Measurements from ENCODE around the gene CCDC92.
"Not testable (repeated sequence)": the region's sequence is repeated elsewhere in the genome, so short reads cannot be mapped to it uniquely, and the experiment has no call there.

The CCDC92 gene

GRCh38 chr12:123936471-123936870 lies 36.2 kb downstream of the CCDC92 start:
- DNase-seq (ENCODE audit: low read depth) = no peak

- no peak for DNase-seq (ENCODE audit: low read depth)
Measured at GRCh38 chr12:123935956-123936355, 36.7 kb downstream of the CCDC92 start.

- DNase-seq (ENCODE audit: low read depth) = no peak
Measured at GRCh38 chr12:123934829-123935228, 37.8 kb downstream of the CCDC92 start.

- no peak for DNase-seq (ENCODE audit: low read depth)
Measured at GRCh38 chr12:123934016-123934620, 38.5 kb downstream of the CCDC92 start.

GRCh38 chr12:123933214-123933613 lies 39.4 kb downstream of the CCDC92 start:
- no peak for DNase-seq (ENCODE audit: low read depth)

- DNase-seq (ENCODE audit: low read depth) = no peak
Measured at GRCh38 chr12:123931686-123932321, 40.8 kb downstream of the CCDC92 start.

- DNase-seq (ENCODE audit: low read depth) = no peak
Measured at GRCh38 chr12:123929946-123930583, 42.6 kb downstream of the CCDC92 start.

- no peak for DNase-seq (ENCODE audit: low read depth)
Measured at GRCh38 chr12:123928897-123929296, 43.7 kb downstream of the CCDC92 start.

- no peak for DNase-seq (ENCODE audit: low read depth)
Measured at GRCh38 chr12:123928274-123928865, 44.3 kb downstream of the CCDC92 start.

- DNase-seq (ENCODE audit: low read depth) = no peak
Measured at GRCh38 chr12:123924539-123924938, 48.1 kb downstream of the CCDC92 start.

GRCh38 chr12:123923927-123924326 lies 48.7 kb downstream of the CCDC92 start:
- no peak for DNase-seq (ENCODE audit: low read depth)

GRCh38 chr12:123923038-123923437 lies 49.6 kb downstream of the CCDC92 start:
- no peak for DNase-seq (ENCODE audit: low read depth)

GRCh38 chr12:123919980-123920360 lies 52.7 kb downstream of the CCDC92 start:
- DNase-seq (ENCODE audit: low read depth) = no peak

- DNase-seq (ENCODE audit: low read depth) = no peak
Measured at GRCh38 chr12:123917337-123917850, 55.2 kb downstream of the CCDC92 start.

- peak; percentile 58 for DNase-seq (ENCODE audit: low read depth)
Measured at GRCh38 chr12:123916729-123917128, 55.9 kb downstream of the CCDC92 start.

- no peak for DNase-seq (ENCODE audit: low read depth)
Measured at GRCh38 chr12:123914726-123915333, 57.8 kb downstream of the CCDC92 start.

GRCh38 chr12:123912415-123913380 lies 59.9 kb downstream of the CCDC92 start:
- DNase-seq (ENCODE audit: low read depth) = no peak

- DNase-seq (ENCODE audit: low read depth) = not testable (repeated sequence)
Measured at GRCh38 chr12:123911672-123912409, 60.8 kb downstream of the CCDC92 start.

- DNase-seq (ENCODE audit: low read depth) = no peak
Measured at GRCh38 chr12:123910761-123911193, 61.9 kb downstream of the CCDC92 start.

GRCh38 chr12:123910057-123910456 lies 62.6 kb downstream of the CCDC92 start:
- no peak for DNase-seq (ENCODE audit: low read depth)

Data from activated T-cell treated with anti-CD3 and anti-CD28 coated beads for 48 hours (primary cell).